GDM1 (cell line): ENCODE results near the gene WASHC4.

Experiments
- DNase-seq: peaks from one replicate; lab custom pipeline; 2025; lab: John Stamatoyannopoulos, UW

WASHC4 gene

DNA sequence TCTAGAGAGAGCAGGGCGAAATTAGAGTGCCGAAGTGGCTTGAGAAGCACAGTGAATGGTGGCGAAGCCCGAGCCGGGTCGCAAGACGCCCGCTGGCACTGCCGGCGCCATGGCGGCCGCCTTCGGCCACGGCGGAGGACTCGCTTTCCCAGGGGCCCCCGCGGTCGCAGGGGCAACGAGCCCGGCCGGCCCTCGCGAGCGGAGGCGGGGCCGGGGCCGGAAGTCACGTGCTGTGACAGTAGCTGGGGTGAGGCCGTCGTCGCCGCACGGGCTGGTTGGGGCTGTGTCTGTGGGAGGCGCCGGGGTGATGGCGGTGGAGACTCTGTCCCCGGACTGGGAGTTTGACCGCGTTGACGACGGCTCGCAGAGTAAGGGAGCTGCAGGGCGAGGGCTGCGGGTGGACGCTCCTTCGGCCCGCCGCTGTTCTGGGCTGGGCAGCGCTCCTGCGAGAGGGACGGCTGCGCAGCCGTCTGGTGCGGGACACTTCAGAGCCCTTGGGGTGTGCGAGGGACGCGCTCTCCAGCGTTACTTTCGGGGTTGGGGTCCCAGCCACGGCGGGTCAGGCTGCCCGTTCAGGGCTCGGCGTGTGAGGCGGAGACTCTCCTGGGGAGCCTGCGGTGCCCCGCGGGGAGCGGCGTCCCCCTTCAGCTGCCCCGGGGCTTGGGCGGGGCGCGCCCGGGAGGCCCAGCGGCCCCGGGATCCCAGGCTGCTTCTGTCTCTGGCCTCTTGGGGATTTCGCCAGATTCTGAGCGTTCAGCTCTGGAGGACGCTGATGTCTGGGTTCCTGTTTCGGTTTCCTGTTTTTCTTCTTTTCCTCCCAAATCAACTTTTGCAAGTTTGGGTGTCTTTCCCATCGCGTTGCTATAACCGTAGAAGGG is at the start of gene WASHC4:
TSS of gene WASHC4 (plus strand) at position 238 of the 878 bp plus-strand sequence. CDS start at position 308, 70 bp downstream.
- DNase-seq = peak; percentile 92

- no peak for DNase-seq
Observed at GRCh38 chr12:105060715-105061378, 46.7 kb upstream of the WASHC4 start.

DNA sequence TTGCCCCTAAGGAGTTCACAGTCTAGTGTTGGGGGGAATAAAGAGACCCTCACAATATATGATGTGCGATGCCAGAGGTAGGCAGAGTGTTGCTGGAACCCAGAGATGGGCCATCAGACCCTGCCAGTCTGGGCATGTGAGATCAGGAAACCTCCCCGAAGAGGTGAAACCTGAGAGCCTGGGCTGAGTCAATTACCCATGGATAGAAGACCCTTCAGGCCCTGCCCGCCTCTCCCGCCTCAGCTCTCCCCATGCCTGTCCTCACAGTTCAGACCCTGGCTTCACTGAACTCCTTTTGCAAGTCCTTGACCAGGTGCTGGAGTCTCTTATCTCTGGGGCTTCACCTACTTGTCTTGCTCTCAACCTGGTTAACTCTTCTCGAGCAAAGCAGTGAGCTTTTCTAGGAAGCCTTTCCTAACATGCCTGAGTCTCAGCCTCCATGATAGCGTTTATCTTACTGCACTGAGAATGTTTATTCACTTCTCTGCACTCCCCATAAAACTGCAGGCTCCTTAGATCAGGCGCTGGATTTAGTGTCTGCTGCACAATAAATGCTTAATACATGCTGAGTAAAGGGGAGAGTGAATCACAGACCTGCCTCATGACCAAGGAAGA is 42.9 kb upstream of the WASHC4 start:
- no peak for DNase-seq

DNA sequence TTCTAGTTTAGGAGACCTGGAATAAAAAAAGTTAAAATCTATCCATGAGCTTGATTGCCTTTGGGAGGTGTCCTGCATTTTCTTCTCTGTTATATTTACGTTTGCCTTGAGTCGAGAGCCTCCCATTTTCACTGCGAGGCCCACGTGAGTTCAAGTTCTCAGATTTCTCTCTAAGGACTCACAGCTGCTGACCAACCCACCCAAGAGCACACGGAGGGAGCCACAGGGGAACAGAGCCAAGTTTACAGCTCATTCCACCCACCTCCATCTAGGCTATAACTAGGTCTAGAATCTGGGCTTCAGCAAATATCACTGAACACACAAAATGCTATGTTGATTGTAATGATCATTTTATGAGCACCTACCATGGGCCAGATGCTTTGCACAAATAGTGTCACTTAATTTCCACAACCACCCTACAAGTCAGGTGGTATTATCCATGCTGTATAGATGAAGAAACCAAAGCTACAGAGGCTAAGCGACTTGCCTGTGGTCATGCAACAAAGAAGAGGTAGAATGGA is 40.0 kb upstream of the WASHC4 start:
- DNase-seq = no peak

- no peak for DNase-seq
Observed at GRCh38 chr12:105069936-105070702, 37.4 kb upstream of the WASHC4 start.

- DNase-seq = no peak
Observed at GRCh38 chr12:105071981-105072380, 35.5 kb upstream of the WASHC4 start.

- no peak for DNase-seq
Observed at GRCh38 chr12:105072888-105073488, 34.5 kb upstream of the WASHC4 start.

DNA sequence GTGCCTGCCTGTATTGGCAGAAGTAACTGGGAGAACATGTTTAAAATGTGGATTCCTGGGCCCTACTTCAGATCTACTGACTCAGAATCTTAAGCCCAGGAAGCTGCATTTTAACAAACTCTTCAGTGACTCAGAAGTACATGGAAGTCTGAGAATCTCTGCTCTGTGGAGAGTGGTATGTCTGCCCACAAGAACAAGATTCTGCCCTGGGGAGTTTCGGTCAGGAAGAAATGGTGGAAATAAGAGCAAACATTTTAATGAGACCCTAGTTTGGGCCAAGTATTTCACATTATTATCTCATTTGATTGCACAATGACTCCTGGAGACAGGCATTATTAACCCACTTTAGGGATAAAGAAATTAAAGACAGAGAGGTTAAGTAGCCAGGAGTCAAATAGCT is 31.4 kb upstream of the WASHC4 start:
- no peak for DNase-seq

DNA sequence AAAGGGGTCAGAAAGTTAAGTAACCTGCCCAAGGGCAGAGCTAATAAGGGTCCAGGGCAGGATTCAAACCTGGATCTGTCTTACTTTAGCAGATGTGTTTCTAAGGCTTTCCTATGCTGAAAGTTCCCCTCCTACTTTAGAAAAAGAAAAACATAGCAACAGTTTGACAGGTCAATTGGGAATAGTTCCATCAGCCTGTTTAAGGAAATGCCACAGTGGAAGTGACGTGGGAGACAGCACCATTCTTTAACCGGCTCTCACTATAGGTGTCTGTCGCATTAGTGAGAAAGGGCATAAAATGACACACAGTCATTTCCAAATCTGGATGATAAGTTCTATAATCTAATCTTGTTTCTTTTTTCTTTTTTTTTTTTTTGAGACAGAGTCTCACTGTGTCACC is 30.6 kb upstream of the WASHC4 start:
- no peak for DNase-seq

DNA sequence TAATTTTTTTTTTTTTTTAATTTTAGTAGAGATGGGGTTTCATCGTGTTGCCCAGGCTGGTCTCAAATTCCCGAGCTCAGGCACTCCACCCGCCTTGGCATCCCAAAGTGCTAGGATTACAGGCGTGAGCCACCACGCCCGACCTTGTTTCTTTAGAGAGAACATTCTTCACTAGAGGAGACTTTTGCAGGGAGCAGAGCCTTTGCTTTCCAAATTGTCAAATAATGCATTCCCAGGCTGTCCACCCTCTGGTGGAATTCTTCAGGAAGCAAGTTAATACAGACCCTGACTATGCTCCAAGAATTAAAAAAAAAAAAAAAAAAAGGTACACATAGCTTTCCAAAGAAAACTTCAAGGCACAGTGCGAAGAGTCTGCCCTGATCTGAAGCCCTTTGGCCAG is 30.1 kb upstream of the WASHC4 start:
- DNase-seq = no peak

- DNase-seq = no peak
Observed at GRCh38 chr12:105078712-105079570, 28.6 kb upstream of the WASHC4 start.

GRCh38 chr12:105083031-105083430 is 24.5 kb upstream of the WASHC4 start:
- DNase-seq = no peak

DNA sequence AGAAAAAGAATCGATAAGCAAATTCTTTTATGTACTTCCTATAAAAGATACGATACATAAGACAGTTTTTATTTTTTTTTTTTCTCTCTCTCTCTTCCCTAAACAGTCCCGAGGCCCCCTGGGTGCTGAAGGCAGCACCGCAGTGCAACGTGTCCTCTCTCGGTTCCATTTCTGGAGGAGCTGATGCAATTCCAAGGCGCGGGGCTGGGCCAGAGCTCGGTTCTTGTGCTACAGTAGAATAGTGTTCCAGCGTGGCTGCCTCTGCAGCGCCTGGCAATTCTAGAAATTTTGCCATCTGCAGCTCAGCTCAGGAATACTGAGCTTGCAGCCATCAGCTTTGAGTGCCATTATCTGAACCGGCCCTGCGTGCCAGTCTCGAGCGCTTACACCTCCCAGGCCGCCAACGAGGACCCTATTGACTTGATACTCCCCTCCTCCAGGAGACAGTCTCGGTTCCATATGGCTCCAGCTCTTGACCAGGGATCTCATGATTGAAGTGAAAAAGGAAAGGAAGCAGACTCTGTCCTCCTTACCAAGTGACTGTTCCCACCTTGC is 23.9 kb upstream of the WASHC4 start:
- DNase-seq = no peak

DNA sequence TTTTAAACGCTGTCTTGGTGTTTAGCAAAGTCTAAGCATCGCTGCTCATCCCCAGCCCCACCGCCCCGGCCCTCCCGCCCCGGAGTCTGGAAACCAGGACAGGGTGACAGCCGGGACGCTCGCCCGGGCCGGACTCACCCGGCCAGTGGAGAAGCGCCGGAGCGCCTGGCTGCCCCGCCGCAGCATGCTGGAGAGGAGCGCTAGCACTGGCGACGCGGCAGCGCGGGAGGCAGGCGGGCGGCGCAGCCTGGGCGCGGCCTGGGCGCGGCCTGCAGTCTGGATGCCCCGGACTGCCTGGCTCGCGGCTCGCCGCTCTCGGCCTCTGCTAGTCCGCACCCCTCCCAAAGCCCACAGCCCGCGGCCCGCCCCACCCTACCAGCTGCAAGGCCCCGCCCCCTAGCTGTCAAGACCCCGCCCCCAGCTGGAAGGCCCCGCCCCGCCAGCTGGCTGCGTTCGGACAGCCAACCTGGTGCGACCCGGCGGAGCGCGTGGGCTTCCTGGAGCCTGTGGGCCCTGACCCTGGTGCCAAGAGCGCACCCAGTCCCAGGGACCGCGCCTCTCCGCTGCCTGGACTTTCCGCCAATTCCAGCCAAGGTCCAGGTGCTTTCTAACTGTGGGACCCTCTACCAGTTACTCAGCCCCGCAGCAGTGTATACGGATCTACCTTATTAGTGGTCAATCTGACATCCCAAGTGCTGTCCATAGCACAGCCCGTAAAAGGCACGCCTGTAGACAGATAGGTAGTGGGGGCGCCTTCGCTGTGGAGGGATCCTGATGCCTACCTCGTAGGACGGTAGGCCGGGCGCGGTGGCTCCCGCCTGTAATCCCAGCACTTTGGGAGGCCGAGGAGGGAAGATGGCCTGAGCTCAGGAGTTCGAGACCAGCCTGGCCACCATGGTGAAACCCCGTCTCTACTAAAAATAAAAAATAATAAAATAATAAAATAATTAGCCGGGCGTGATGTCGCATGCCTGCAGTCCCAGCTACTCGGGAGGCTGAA is 23.0 kb upstream of the WASHC4 start, which contains the start of gene ALDH1L2:
TSS of gene ALDH1L2 (minus strand) at position 208 of the 1,000 bp plus-strand sequence. CDS start at position 186, 22 bp downstream.
- no peak for DNase-seq

DNA sequence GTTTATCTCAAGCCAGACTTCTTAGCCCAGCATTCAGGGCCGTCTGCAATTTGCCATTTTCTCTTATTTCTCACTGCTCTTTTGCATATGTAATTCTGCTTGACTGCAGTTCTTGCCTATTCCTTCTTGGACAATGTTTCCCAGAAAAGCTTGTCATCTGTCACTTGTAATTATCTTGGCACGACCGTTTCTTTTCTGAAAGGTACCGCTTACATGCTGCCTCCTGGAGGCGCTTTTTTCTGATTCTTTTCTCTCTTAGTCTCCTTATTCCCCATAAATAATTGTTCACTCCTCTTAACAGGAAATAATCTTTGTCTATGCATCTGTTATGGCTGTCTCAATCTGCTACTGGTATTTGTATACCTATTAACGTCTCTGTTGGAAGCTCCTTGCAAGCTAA is 22.0 kb upstream of the WASHC4 start:
- DNase-seq = no peak

DNA sequence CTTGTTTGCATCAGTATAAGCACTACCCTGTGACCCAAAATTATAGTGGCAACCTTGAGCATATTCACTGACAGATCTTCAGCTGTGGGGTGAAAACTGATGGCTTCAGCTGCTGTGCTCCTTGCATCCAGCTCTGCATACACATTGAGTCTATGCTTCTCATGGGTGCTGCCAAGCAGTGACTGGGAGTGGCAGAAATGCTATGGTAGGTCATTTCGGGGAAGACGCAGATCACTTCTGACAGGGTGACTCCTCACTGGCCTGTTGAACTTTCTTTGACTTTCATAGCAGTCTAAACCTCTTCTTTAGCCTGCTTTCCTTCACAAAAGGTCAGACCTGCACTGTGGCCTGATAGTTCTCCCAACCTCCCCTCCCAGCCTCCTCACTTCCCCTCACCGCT is 17.7 kb upstream of the WASHC4 start:
- no peak for DNase-seq

GRCh38 chr12:105090361-105090760 is 17.2 kb upstream of the WASHC4 start:
- no peak for DNase-seq

DNA sequence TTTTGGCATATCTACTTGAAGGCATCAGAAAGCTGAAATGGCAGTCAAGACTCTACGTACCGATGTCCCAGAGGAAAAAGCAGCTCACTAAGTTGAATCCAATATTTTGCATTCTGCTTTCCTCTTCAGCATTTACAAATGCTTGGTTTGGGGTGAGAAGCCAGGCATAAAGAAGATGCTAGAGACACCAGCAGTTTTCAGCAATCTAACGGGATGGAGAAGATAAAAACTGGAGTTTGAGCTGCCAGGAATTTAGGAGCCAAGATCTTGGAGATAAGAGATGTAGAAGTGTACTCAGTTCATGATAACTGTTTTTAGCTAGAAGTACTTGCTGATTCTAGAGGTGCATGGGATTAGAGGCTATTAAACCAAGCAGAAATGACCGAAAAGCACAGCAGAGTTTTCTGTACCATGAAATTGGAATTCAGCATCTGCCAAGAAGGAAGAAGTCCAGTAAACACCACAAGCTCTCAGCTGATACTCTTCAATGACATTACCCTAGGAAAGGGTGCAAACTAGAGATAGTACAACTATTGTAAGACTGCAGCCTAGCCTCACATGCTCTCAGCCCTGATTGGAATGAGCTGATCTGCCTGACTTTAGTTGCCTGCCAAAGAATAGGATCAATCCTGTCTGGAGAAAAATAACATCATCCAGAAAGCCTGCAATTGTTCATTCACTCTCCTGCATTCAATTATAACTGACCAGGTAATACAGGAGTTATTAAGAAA is 15.9 kb upstream of the WASHC4 start:
- DNase-seq = no peak
